Adrenal gland (tissue), 12 donors: ENCODE data around the gene MATR3. TPM values are rescaled to one million over a fixed set of nuclear protein-coding genes. Genes with fewer than 3 reads are reported as not detected.

ENCODE experiments used
- DNase-seq, 7 donors: peaks; one replicate each; pipeline ENCODE4 v3.0.0-alpha.2; 2019 to 2020
- H3K27ac ChIP-seq, 5 donors: fragments of 200-600 bp; sonication (generic) in 4 of 5; 1 replicate in 3 of 5; 2 replicates in 2 of 5; pipeline versions ENCODE4 v1.5.1 to v1.8.0; 2016 to 2020; ENCODE audit warnings: mild to moderate bottlenecking in 1 of 5
- H3K27me3 ChIP-seq: fragments of 200-600 bp; 2 replicates; pipeline ENCODE4 v1.8.0; 2021
- H3K36me3 ChIP-seq, 2 donors: fragments of 200-600 bp; replicated peaks in 1 of 2; 1 replicate in 1 of 2; 2 replicates in 1 of 2; pipeline versions ENCODE4 v1.5.1 to v1.8.0; 2018 to 2022
- H3K4me1 ChIP-seq, 2 donors: fragments of 200-600 bp; replicated peaks in 1 of 2; 1 replicate in 1 of 2; 2 replicates in 1 of 2; pipeline versions ENCODE4 v1.5.1 to v1.8.0; 2018 to 2021
- H3K4me3 ChIP-seq, 4 donors: fragments of 200-600 bp; sonication (generic) in 3 of 4; one replicate each; pipeline ENCODE4 v1.5.1; 2016 to 2018
- H3K9me3 ChIP-seq, 3 donors: fragments of 200-600 bp; sonication (generic) in 1 of 3; replicated peaks in 1 of 3; 1 replicate in 2 of 3; 2 replicates in 1 of 3; pipeline versions ENCODE4 v1.5.1 to v1.8.0; 2016 to 2021
- POLR2A ChIP-seq, 2 donors: fragments of 450-650 bp; IDR thresholded peaks; one replicate each; pipeline ENCODE4 v1.6.1; 2017; ENCODE audit warnings: antibody characterized with exemption in 2 of 2, mild to moderate bottlenecking in 2 of 2, moderate library complexity in 1 of 2
- WGBS, 4 donors: extraction: QIAGEN DNeasy Blood & Tissue Kit in 2 of 4; methylation state at CpG; one replicate each; pipeline versions ENCODE4 v1.1.5 to v1.1.7; 2013 to 2017; 5-methylcytosine and 5-hydroxymethylcytosine counted together
- intact Hi-C, 2 donors: fragments of 100-400 bp; cut with DNase I; formaldehyde crosslinking; loops; one replicate each; pipeline versions ENCODE4 v1.14.1 to v1.15.0; 2022 to 2023
- polyA plus RNA-seq, 3 donors: library from polyadenylated mRNA; stranded (reverse); fragments of 200-250 nt in 2 of 3; fragments of 350-450 nt in 1 of 3; fragmentation: Illumina TruSeq in 1 of 3; extraction: RNeasy Lipid Tissue Mini Kit (QIAGEN cat#74804) in 1 of 3; gene quantifications; one replicate each; pipeline ENCODE4 v1.2.3, GENCODE V29; 2013 to 2014
- total RNA-seq, 9 donors: library from RNA; depleted of rRNA in 4 of 9; stranded (reverse); fragments of >200 nt in 4 of 9; fragments of 120-200 nt in 1 of 9; fragmentation: NEBNext Ultra II Directional in 1 of 9; extraction: Animal tissue kit (Norgen Biotek cat#: 25700) in 1 of 9; gene quantifications; one replicate each; pipeline versions ENCODE4 v1.1.0 to v1.2.4, GENCODE V29; 2013 to 2023
- TF ChIP-seq, protein P1 (sequence below), 6 experiments: fragments of 450-650 bp in 4 of 6; fragments of 200-600 bp in 2 of 6; sonication (generic) in 1 of 6; IDR thresholded peaks; 1 replicate in 5 of 6; 2 replicates in 1 of 6; pipeline versions ENCODE4 v1.5.1 to v1.8.0; 2016 to 2021; ENCODE audit warnings: antibody characterized with exemption in 6 of 6, mild to moderate bottlenecking in 2 of 6, moderate library complexity in 1 of 6
- donor health status: healthy with polysubstance abuse.
- donor health status: Bipolar disorder and iron deficiency.
- donor health status: DM: yes; HTN: yes; CAD: no.
- donor health status: DM: no; HTN: no; CAD: no.
- donor health status: DM: no; HTN: no; CAD: no.
- donor health status: DM: yes; HTN: yes; CAD: no.

Gene MATR3
- total and polyA plus RNA-seq, 12 donors, result 99.4 to 324 (median 176) TPM

DNA sequence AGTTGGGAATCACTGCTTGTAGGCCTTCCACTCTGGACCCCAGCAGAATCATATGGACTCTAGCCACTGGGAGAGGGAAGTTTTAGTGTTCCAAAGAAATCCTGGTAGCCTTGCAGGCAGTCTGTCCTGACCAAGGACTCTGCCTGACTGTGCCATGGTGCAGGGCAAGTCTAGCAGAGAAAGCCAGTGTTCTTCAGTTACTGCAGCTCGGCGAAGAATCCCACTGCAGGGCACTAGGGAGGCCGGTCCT is 20.3 kb upstream of the MATR3 start:
- peak overlapping the region in 1 of 4 donors; percentile 57 for H3K4me3 ChIP-seq
- WGBS, 4 donors, result 0 to 3% (median 1%) methylated on average over 2 to 3 of the region's 3 CpGs
- no peaks in the 10 kb centered on the region for H3K27me3 ChIP-seq
- H3K4me1 ChIP-seq, result peaks cover 23 to 34% of the 10 kb centered on the region in 2 donors
- H3K9me3 ChIP-seq, result no peaks in the 10 kb centered on the region
- peaks cover 0 to under 1% of the 10 kb centered on the region in 2 donors for H3K36me3 ChIP-seq
- intact Hi-C loops, result no loop called here
- H3K27ac ChIP-seq, result peak overlapping the region; percentile 41 to 90 (median 76)
- DNase-seq, result peak in 1 of 7 donors; percentile 59
- no peak for TF ChIP-seq POLR2A (IDR thresholded peaks at IDR 0.05)
- TF ChIP-seq, protein P1, sequence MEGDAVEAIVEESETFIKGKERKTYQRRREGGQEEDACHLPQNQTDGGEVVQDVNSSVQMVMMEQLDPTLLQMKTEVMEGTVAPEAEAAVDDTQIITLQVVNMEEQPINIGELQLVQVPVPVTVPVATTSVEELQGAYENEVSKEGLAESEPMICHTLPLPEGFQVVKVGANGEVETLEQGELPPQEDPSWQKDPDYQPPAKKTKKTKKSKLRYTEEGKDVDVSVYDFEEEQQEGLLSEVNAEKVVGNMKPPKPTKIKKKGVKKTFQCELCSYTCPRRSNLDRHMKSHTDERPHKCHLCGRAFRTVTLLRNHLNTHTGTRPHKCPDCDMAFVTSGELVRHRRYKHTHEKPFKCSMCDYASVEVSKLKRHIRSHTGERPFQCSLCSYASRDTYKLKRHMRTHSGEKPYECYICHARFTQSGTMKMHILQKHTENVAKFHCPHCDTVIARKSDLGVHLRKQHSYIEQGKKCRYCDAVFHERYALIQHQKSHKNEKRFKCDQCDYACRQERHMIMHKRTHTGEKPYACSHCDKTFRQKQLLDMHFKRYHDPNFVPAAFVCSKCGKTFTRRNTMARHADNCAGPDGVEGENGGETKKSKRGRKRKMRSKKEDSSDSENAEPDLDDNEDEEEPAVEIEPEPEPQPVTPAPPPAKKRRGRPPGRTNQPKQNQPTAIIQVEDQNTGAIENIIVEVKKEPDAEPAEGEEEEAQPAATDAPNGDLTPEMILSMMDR (IDR thresholded peaks at IDR 0.05), result no peak

DNA sequence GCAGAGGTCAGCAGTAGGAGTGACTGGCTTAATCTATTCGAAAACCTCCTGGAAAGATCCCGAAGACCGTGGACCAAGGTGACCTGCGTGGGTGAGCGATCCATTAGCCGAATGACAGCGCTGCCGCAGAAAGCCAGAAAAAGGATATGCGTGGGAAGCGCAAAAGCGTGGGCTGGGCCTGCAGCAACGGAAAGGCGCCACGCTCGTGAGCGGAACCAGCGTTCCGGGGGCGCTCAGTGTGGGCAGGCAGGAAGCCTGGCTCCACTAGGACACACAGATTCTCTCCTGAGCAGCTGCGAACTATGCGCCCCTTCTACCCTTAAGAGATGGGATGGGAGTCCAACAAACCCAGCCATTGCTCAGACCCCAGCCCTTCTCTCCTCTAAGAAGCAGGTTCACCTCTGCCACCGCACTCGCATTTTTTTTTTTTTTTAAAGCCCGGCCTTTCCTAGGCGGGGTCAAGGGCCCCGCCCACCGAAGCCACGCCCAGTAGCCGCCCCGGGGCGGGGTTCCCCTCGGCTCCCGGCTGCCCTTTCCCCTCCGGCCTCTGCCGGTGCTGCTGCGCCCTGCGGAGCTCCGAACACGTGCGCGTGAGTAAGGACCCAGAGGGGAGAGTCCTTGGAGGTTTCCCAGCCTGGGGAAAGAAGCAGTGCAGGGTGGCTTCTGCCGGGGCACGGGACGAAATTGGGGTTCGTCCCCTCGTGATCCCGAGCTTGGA is 19.8 kb upstream of the MATR3 start:
- peaks cover 18 to 29% of the 10 kb centered on the region in 2 donors for H3K4me1 ChIP-seq
- H3K27ac ChIP-seq, result peak overlapping the region; percentile 41 to 90 (median 76)
- H3K36me3 ChIP-seq, result peaks cover 0 to 5% of the 10 kb centered on the region in 2 donors
- peak; percentile 93 to 94 (median 94) for DNase-seq
- no peaks in the 10 kb centered on the region for H3K27me3 ChIP-seq
- peak overlapping the region in 3 of 4 donors; percentile 28 to 59 (median 57) for H3K4me3 ChIP-seq
- no peaks in the 10 kb centered on the region for H3K9me3 ChIP-seq
- intact Hi-C loops, result loop anchor here in 1 of 2 donors (2.0 kb wide), 1 partner anchor 67 kb away; the partner anchor contains the start of gene PAIP2
- WGBS, 4 donors, result 0% methylated on average over 33 to 47 of the region's 47 CpGs
- peak in 1 of 2 donors; percentile 79 for TF ChIP-seq POLR2A (IDR thresholded peaks at IDR 0.05)
- TF ChIP-seq, protein P1 (IDR thresholded peaks at IDR 0.05), result peak; percentile 11 to 45 (median 34)

- no peak overlapping the region for H3K27ac ChIP-seq
- H3K4me3 ChIP-seq, result no peak overlapping the region
- intact Hi-C loops, result loop anchor here in 1 of 2 donors (2.0 kb wide), 1 partner anchor 65 kb away; the partner anchor contains the start of gene PAIP2
- peaks cover 0 to 12% of the 10 kb centered on the region in 2 donors for H3K36me3 ChIP-seq
- DNase-seq, result no peak
- WGBS, 4 donors, result 95 to 97% (median 97%) methylated on average over 4 of the region's 4 CpGs
- H3K4me1 ChIP-seq, result peaks cover 17 to 29% of the 10 kb centered on the region in 2 donors
- no peaks in the 10 kb centered on the region for H3K9me3 ChIP-seq
- TF ChIP-seq POLR2A (IDR thresholded peaks at IDR 0.05), result no peak
- TF ChIP-seq, protein P1 (IDR thresholded peaks at IDR 0.05), result no peak
- H3K27me3 ChIP-seq, result no peaks in the 10 kb centered on the region
Observed at GRCh38 chr5:139275536-139275935, 18.0 kb upstream of the MATR3 start.

GRCh38 chr5:139275956-139276355 is 17.6 kb upstream of the MATR3 start:
- no peak for TF ChIP-seq POLR2A (IDR thresholded peaks at IDR 0.05)
- TF ChIP-seq, protein P1 (IDR thresholded peaks at IDR 0.05), result no peak
- 76 to 98% (median 86%) methylated on average over 3 of the region's 3 CpGs for WGBS, 4 donors

More at GRCh38 chr5:139275956-139276355, 17.6 kb upstream of the MATR3 start:
- Histone ChIP-seq H3K27me3 (no peaks in the 10 kb centered on the region), H3K9me3 (no peaks in the 10 kb centered on the region), H3K36me3 (peaks cover 0 to 12% of the 10 kb centered on the region in 2 donors), H3K4me3 (no peak overlapping the region), H3K27ac (no peak overlapping the region), H3K4me1 (peaks cover 17 to 29% of the 10 kb centered on the region in 2 donors)
- no peak for DNase-seq
- intact Hi-C loops, result loop anchor here in 1 of 2 donors (2.0 kb wide), 1 partner anchor 65 kb away; the partner anchor contains the start of gene PAIP2
